ENCODE measurements around the gene FATE1.
A peak's percentile ranks its signal among the peaks of the same experiment; 100 is the strongest.
"Not testable (repeated sequence)": the region's sequence is repeated elsewhere in the genome, so short reads cannot be mapped to it uniquely, and the experiment has no call there.

Gene FATE1

DNA sequence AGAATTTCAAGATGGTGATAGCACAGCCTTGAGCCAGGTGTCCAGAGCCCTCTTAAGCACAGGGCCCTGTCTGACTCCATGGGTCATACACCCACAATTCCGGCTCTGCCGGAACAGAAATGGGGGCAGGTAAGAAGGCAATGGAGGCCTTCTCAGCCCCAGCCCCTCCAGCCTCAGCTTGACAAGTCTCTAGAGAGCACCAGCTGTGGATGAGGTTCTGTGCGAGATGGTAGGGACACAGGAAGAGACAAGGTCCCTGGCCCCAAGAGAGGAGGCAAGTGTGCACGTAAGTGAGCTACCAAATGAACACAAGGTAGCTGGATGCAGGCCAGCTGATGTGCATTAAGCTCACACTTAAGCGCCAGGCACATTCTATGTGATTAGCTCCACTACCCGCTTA, 23.0 kb upstream of the FATE1 start:
- Histone ChIP-seq H3K27me3 (ENCODE audit: insufficient read depth, insufficient read length) (no peaks in the 10 kb centered on the region), H3K4me3 (ENCODE audit: insufficient read length, low read depth) (no peak overlapping the region), H3K4me1 (ENCODE audit: insufficient read depth, insufficient read length) (no peaks in the 10 kb centered on the region), H3K36me3 (ENCODE audit: insufficient read depth, insufficient read length, low read length) (no peaks in the 10 kb centered on the region), H3K9ac (ENCODE audit: insufficient read length, low read depth) (no peak overlapping the region), H3K9me3 (ENCODE audit: insufficient read depth, low read length) (no peaks in the 10 kb centered on the region)
- no peak for TF ChIP-seq SUZ12 (IDR thresholded peaks at IDR 0.05; ENCODE audit: extremely low read depth, insufficient read depth, insufficient read length)
- no peak for TF ChIP-seq ZNF274 (IDR thresholded peaks at IDR 0.05; ENCODE audit: low read depth, low read length)
- TF ChIP-seq YY1 (IDR thresholded peaks at IDR 0.05; ENCODE audit: insufficient read depth, insufficient read length): no peak
- DNase-seq (ENCODE audit: low read depth, low spot score): no peak

DNA sequence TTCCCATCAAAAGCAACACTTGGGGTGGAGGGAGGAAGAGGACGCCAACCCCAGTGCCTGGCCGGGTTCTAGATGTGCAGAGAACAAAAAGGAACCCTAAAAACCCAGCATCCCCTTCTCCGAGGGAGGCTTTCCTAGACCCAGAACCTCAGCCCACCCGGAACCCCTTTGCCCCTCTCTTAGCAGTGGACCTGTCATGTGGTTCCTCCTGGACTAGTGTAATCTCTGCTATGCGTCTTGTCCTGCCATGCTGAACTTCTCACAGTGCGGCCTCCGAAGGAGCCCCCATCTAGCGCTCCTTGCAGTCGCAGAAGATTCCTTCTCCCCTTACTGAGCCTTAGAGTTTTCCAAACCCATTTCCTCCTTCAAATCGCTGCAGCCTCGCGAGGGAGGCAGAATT, 21.7 kb upstream of the FATE1 start:
- no peaks in the 10 kb centered on the region for H3K27me3 ChIP-seq (ENCODE audit: insufficient read depth, insufficient read length)
- H3K4me3 ChIP-seq (ENCODE audit: insufficient read length, low read depth): no peak overlapping the region
- DNase-seq (ENCODE audit: low read depth, low spot score): no peak
- no peak overlapping the region for H3K9ac ChIP-seq (ENCODE audit: insufficient read length, low read depth)
- H3K4me1 ChIP-seq (ENCODE audit: insufficient read depth, insufficient read length): no peaks in the 10 kb centered on the region
- no peaks in the 10 kb centered on the region for H3K9me3 ChIP-seq (ENCODE audit: insufficient read depth, low read length)
- no peaks in the 10 kb centered on the region for H3K36me3 ChIP-seq (ENCODE audit: insufficient read depth, insufficient read length, low read length)
- no peak for TF ChIP-seq ZNF274 (IDR thresholded peaks at IDR 0.05; ENCODE audit: low read depth, low read length)
- TF ChIP-seq YY1 (IDR thresholded peaks at IDR 0.05; ENCODE audit: insufficient read depth, insufficient read length): no peak
- no peak for TF ChIP-seq SUZ12 (IDR thresholded peaks at IDR 0.05; ENCODE audit: extremely low read depth, insufficient read depth, insufficient read length)

- no peak for DNase-seq (ENCODE audit: low read depth, low spot score)
- Histone ChIP-seq H3K27me3 (ENCODE audit: insufficient read depth, insufficient read length) (no peaks in the 10 kb centered on the region), H3K9ac (ENCODE audit: insufficient read length, low read depth) (no peak within 1 kb of the TSS), H3K4me3 (ENCODE audit: insufficient read length, low read depth) (peak within 1 kb of the TSS; percentile 15), H3K4me1 (ENCODE audit: insufficient read depth, insufficient read length) (no peaks in the 10 kb centered on the region), H3K9me3 (ENCODE audit: insufficient read depth, low read length) (no peaks in the 10 kb centered on the region), H3K36me3 (ENCODE audit: insufficient read depth, insufficient read length, low read length) (no peaks in the 10 kb centered on the region)
- no peak for TF ChIP-seq YY1 (IDR thresholded peaks at IDR 0.05; ENCODE audit: insufficient read depth, insufficient read length)
- TF ChIP-seq ZNF274 (IDR thresholded peaks at IDR 0.05; ENCODE audit: low read depth, low read length): no peak
- no peak for TF ChIP-seq SUZ12 (IDR thresholded peaks at IDR 0.05; ENCODE audit: extremely low read depth, insufficient read depth, insufficient read length)
Observed at GRCh38 chrX:151694661-151695582, 20.9 kb upstream of the FATE1 start, which contains the start of gene PRRG3. Gene PRRG3 (plus strand): TSS chrX:151695458. CDS start chrX:151698815, 3,357 bp downstream.

- TF ChIP-seq SUZ12 (IDR thresholded peaks at IDR 0.05; ENCODE audit: extremely low read depth, insufficient read depth, insufficient read length): no peak
- TF ChIP-seq ZNF274 (IDR thresholded peaks at IDR 0.05; ENCODE audit: low read depth, low read length): no peak
- TF ChIP-seq YY1 (IDR thresholded peaks at IDR 0.05; ENCODE audit: insufficient read depth, insufficient read length): no peak
- Histone ChIP-seq H3K4me1 (ENCODE audit: insufficient read depth, insufficient read length) (no peaks in the 10 kb centered on the region), H3K4me3 (ENCODE audit: insufficient read length, low read depth) (peak overlapping the region; percentile 15), H3K36me3 (ENCODE audit: insufficient read depth, insufficient read length, low read length) (no peaks in the 10 kb centered on the region), H3K9ac (ENCODE audit: insufficient read length, low read depth) (no peak overlapping the region), H3K9me3 (ENCODE audit: insufficient read depth, low read length) (no peaks in the 10 kb centered on the region), H3K27me3 (ENCODE audit: insufficient read depth, insufficient read length) (no peaks in the 10 kb centered on the region)
- DNase-seq (ENCODE audit: low read depth, low spot score): no peak
Observed at GRCh38 chrX:151695583-151696340, 20.1 kb upstream of the FATE1 start.

DNA sequence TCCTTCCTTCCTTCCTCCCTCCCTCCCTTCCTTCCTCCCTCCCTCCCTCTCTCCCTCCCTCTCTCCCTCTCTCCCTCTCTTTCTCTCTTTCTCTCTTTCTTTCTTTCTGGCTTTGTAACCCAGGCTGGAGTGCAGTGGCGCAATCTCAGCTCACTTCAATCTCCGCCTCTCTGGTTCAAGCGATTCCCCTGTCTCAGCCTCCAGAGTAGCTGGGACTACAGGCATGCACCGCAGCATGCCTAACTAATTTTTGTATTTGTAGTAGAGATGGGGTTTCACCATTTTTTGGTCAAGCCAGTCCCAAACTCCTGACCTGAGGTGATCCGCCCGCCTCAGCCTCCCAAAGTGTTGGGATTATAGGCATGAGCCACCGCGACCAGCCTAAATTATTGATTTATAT, 18.8 kb upstream of the FATE1 start:
- DNase-seq (ENCODE audit: low read depth, low spot score); H3K36me3 ChIP-seq (ENCODE audit: insufficient read depth, insufficient read length, low read length); H3K9me3 ChIP-seq (ENCODE audit: insufficient read depth, low read length); H3K27me3 ChIP-seq (ENCODE audit: insufficient read depth, insufficient read length); H3K4me3 ChIP-seq (ENCODE audit: insufficient read length, low read depth); H3K9ac ChIP-seq (ENCODE audit: insufficient read length, low read depth); H3K4me1 ChIP-seq (ENCODE audit: insufficient read depth, insufficient read length): not testable (repeated sequence)

GRCh38 chrX:151697522-151697921, 18.3 kb upstream of the FATE1 start:
- Histone ChIP-seq H3K27me3 (ENCODE audit: insufficient read depth, insufficient read length) (no peaks in the 10 kb centered on the region), H3K9ac (ENCODE audit: insufficient read length, low read depth) (no peak overlapping the region), H3K9me3 (ENCODE audit: insufficient read depth, low read length) (no peaks in the 10 kb centered on the region), H3K4me3 (ENCODE audit: insufficient read length, low read depth) (no peak overlapping the region), H3K4me1 (ENCODE audit: insufficient read depth, insufficient read length) (no peaks in the 10 kb centered on the region), H3K36me3 (ENCODE audit: insufficient read depth, insufficient read length, low read length) (no peaks in the 10 kb centered on the region)
- DNase-seq (ENCODE audit: low read depth, low spot score): no peak
- TF ChIP-seq ZNF274 (IDR thresholded peaks at IDR 0.05; ENCODE audit: low read depth, low read length): no peak

DNA sequence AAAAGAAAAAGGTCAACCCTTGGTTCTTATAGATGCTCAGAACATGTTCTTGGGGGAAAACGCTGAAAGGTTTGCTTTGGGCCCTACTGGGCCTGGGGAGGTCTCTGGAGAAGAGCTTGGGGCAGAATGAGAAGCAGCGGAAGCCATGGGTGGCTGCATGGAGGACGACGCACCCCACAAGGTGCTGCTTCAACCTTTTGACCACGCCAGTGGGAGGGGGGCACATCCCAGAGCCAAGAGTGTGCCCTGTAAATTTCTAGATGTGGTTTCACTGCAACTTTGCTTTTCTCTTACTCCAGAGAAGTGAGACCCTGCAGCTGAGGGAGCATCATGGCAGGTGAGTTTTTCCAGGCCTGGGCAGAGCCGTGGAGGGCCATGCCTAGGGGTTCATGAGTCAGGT, 17.4 kb upstream of the FATE1 start:
- no peaks in the 10 kb centered on the region for H3K36me3 ChIP-seq (ENCODE audit: insufficient read depth, insufficient read length, low read length)
- no peak for DNase-seq (ENCODE audit: low read depth, low spot score)
- no peak for TF ChIP-seq SUZ12 (IDR thresholded peaks at IDR 0.05; ENCODE audit: extremely low read depth, insufficient read depth, insufficient read length)
- TF ChIP-seq ZNF274 (IDR thresholded peaks at IDR 0.05; ENCODE audit: low read depth, low read length): no peak
- no peak for TF ChIP-seq YY1 (IDR thresholded peaks at IDR 0.05; ENCODE audit: insufficient read depth, insufficient read length)
- no peaks in the 10 kb centered on the region for H3K27me3 ChIP-seq (ENCODE audit: insufficient read depth, insufficient read length)
- H3K9ac ChIP-seq (ENCODE audit: insufficient read length, low read depth): no peak overlapping the region
- no peaks in the 10 kb centered on the region for H3K4me1 ChIP-seq (ENCODE audit: insufficient read depth, insufficient read length)
- H3K4me3 ChIP-seq (ENCODE audit: insufficient read length, low read depth): no peak overlapping the region
- H3K9me3 ChIP-seq (ENCODE audit: insufficient read depth, low read length): no peaks in the 10 kb centered on the region
